DND-41 (cell line): ENCODE measurements around the gene TRHDE.

ENCODE experiments used
- ATAC-seq: fragments of 200-7000 bp; cut with Tn5 transposase; 3 replicates; pipeline ENCODE4 v1.9.1; 2021; ENCODE audit warnings: low read depth; ENCODE audit not compliant: insufficient read depth
- DNase-seq: peaks from one replicate; pipeline ENCODE4 v3.0.0-alpha.2; 2020
- H2AFZ ChIP-seq: 2 replicates; pipeline ENCODE4 v1.6.0; 2012; ENCODE audit warnings: low read depth, low read length
- H3K27ac ChIP-seq: 2 replicates; pipeline ENCODE4 v1.5.1; 2012; ENCODE audit warnings: low read length, inconsistent platforms
- H3K27me3 ChIP-seq: fragments of 200-600 bp; sonication (generic); 2 replicates; pipeline ENCODE4 v1.6.0; 2012; ENCODE audit warnings: low read length, mild to moderate bottlenecking, inconsistent platforms; ENCODE audit not compliant: insufficient read depth, poor library complexity
- H3K36me3 ChIP-seq: 2 replicates; pipeline ENCODE4 v1.5.1; 2012; ENCODE audit warnings: low read length, inconsistent platforms; ENCODE audit not compliant: insufficient read depth
- H3K4me1 ChIP-seq: 2 replicates; pipeline ENCODE4 v1.5.1; 2012; ENCODE audit warnings: mild to moderate bottlenecking, low read length; ENCODE audit not compliant: insufficient read depth
- H3K4me2 ChIP-seq: 2 replicates; pipeline ENCODE4 v1.6.0; 2012; ENCODE audit warnings: mild to moderate bottlenecking, moderate library complexity, low read length, inconsistent platforms; ENCODE audit not compliant: insufficient read depth
- H3K4me3 ChIP-seq, 2 experiments: fragments of 200-600 bp in 1 of 2; shearing (Covaris generic) in 1 of 2; 2 replicates each; pipeline ENCODE4 v1.5.1; 2012 to 2016; ENCODE audit warnings: inconsistent platforms in 2 of 2, low read length in 2 of 2, mild to moderate bottlenecking in 2 of 2, low read depth in 1 of 2, moderate library complexity in 1 of 2
- H3K79me2 ChIP-seq: 2 replicates; pipeline ENCODE4 v1.6.0; 2012; ENCODE audit warnings: low read length, inconsistent platforms; ENCODE audit not compliant: insufficient read depth
- H3K9ac ChIP-seq: 2 replicates; pipeline ENCODE4 v1.6.0; 2012; ENCODE audit warnings: low read depth, mild to moderate bottlenecking, inconsistent platforms, low read length, moderate library complexity
- H3K9me3 ChIP-seq: 2 replicates; pipeline ENCODE4 v1.5.1; 2012; ENCODE audit warnings: low read length, moderate library complexity, mild to moderate bottlenecking, inconsistent platforms; ENCODE audit not compliant: insufficient read depth, severe bottlenecking
- H4K20me1 ChIP-seq: 2 replicates; pipeline ENCODE4 v1.6.0; 2012; ENCODE audit warnings: low read length; ENCODE audit not compliant: insufficient read depth
- EZH2 ChIP-seq: IDR thresholded peaks from 3 replicates; pipeline ENCODE4 v1.6.1; 2012; ENCODE audit warnings: borderline replicate concordance, low read depth, mild to moderate bottlenecking, moderate library complexity, low read length, inconsistent platforms; ENCODE audit not compliant: severe bottlenecking
- TF ChIP-seq, protein P1 (sequence below): IDR thresholded peaks from 2 replicates; pipeline ENCODE4 v1.5.1; 2012; ENCODE audit warnings: borderline replicate concordance, low read length, moderate library complexity, mild to moderate bottlenecking; ENCODE audit not compliant: poor library complexity, severe bottlenecking; ENCODE audit errors: extremely low read depth

TRHDE gene

GRCh38 chr12:72368298-72368697, 96.1 kb downstream of the TRHDE start:
- no peak for DNase-seq
- Histone ChIP-seq H3K79me2 (no peaks in the 10 kb centered on the region), H3K9me3 (no peaks in the 10 kb centered on the region), H3K27me3 (no peaks in the 10 kb centered on the region), H3K4me3 (no peak overlapping the region), H3K4me1 (no peaks in the 10 kb centered on the region), H2AFZ (no peak overlapping the region), H3K36me3 (no peaks in the 10 kb centered on the region), H3K9ac (no peak overlapping the region), H3K4me2 (no peak overlapping the region), H3K27ac (no peak overlapping the region), H4K20me1 (no peaks in the 10 kb centered on the region)
- no peak for TF ChIP-seq EZH2
- TF ChIP-seq, protein P1, sequence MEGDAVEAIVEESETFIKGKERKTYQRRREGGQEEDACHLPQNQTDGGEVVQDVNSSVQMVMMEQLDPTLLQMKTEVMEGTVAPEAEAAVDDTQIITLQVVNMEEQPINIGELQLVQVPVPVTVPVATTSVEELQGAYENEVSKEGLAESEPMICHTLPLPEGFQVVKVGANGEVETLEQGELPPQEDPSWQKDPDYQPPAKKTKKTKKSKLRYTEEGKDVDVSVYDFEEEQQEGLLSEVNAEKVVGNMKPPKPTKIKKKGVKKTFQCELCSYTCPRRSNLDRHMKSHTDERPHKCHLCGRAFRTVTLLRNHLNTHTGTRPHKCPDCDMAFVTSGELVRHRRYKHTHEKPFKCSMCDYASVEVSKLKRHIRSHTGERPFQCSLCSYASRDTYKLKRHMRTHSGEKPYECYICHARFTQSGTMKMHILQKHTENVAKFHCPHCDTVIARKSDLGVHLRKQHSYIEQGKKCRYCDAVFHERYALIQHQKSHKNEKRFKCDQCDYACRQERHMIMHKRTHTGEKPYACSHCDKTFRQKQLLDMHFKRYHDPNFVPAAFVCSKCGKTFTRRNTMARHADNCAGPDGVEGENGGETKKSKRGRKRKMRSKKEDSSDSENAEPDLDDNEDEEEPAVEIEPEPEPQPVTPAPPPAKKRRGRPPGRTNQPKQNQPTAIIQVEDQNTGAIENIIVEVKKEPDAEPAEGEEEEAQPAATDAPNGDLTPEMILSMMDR: no peak
- no peak for ATAC-seq

GRCh38 chr12:72368719-72369422, 96.7 kb downstream of the TRHDE start:
- ATAC-seq: no peak
- no peaks in the 10 kb centered on the region for H3K27me3 ChIP-seq
- DNase-seq: no peak
- no peak overlapping the region for H3K4me3 ChIP-seq
- no peak overlapping the region for H3K27ac ChIP-seq
- no peak overlapping the region for H2AFZ ChIP-seq
- no peaks in the 10 kb centered on the region for H3K9me3 ChIP-seq
- H3K4me1 ChIP-seq: no peaks in the 10 kb centered on the region
- H3K9ac ChIP-seq: no peak overlapping the region
- H3K79me2 ChIP-seq: no peaks in the 10 kb centered on the region
- H3K4me2 ChIP-seq: no peak overlapping the region
- no peaks in the 10 kb centered on the region for H4K20me1 ChIP-seq
- TF ChIP-seq, protein P1: no peak
- no peak for TF ChIP-seq EZH2
- no peaks in the 10 kb centered on the region for H3K36me3 ChIP-seq

DNA sequence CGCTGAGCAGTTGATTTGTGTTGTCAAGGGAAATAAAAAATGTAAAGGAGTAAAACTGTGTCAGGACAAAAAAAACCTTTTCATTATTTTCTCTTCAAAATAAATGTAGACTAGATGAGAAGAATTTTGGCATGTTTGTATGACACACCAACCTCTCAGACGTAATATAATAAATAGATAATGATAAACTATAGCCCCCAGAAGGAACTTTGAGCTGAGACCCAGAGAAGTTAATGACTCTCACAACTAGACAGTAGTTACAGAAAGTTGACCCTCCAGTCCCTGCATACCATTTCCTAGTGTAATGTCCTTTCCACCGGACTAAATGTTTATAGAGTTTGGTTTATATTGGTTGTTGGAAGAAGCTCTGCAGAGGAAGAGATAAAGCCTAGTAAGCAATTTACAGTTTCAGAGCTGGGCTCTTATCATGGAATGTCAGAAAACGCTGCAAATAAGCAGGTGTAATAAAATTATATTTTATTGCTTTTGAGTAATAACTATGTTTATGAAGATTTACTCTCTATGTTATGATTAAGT, 97.3 kb downstream of the TRHDE start:
- Histone ChIP-seq H3K9me3 (no peaks in the 10 kb centered on the region), H3K27ac (no peak overlapping the region), H3K4me3 (no peak overlapping the region), H2AFZ (no peak overlapping the region), H3K79me2 (no peaks in the 10 kb centered on the region), H3K9ac (no peak overlapping the region), H3K4me1 (no peaks in the 10 kb centered on the region), H4K20me1 (no peaks in the 10 kb centered on the region), H3K36me3 (no peaks in the 10 kb centered on the region), H3K4me2 (no peak overlapping the region), H3K27me3 (no peaks in the 10 kb centered on the region)
- TF ChIP-seq, protein P1: no peak
- no peak for TF ChIP-seq EZH2
- ATAC-seq: no peak
- DNase-seq: no peak
